HG03460 (cell line): ENCODE data around the gene EHMT2.
"Not testable (repeated sequence)": the region's sequence is repeated elsewhere in the genome, so short reads cannot be mapped to it uniquely, and the experiment has no call there.

Source experiments
- ATAC-seq: cut with Tn5 transposase; IDR thresholded peaks from one replicate; pipeline ENCODE4 v1.9.1; 2021; ENCODE audit not compliant: unreplicated experiment

EHMT2 gene

DNA sequence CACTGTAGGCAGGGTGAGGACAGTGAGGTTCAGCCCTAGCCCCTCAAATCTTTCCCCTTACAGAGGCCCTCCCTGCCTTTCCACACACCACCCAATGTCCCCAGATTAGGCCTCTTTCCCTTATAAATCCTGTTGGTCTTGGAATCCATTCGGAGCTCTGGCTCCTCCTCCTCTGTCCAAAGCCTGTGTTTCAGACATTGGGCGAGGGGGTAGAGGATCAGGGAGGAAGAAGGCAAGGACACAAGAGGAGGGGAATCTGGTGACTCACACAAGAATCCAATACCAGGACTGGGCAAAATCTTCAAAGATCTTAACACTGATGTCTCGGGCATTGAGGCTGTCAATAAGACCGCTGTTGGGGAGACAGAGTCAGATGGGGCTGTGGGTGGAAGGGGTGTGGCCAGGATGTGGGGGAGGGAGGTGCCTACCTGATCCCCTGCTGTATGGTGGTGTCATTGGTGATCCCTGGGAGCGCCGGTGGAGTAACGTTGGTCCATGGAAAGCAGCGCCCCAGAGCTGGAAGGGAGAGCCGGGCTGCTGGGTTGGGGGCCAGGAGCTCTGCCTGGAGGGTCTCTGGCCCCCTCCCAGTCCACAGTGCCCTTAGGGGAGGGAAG, 26.3 kb downstream of the EHMT2 start:
- ATAC-seq, result no peak

DNA sequence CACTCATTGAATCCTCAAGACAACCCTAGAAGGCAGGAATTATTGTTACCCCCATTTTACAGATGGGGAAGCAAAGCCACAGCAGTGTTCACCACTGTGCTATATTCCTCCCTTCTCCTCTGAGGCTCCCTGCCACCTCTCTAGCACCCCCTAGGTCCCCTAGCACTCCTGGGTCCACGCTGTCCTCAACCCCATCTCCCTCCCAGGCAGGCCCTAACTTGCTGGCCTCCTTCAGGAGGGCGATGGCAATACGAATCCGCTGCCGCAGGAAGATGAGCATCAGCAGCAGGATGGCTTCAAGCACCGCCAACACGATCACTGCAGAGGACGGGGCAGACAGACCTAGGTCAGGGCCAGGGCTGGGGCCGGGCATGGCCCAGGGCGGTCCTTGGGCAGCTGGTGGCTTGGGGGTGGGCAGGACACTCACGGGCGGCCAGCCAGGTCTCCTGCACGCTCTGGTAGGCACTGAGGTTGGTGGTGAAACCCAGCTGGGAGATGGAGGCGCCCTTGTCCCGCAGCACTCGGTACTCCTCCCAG, 27.0 kb downstream of the EHMT2 start:
- ATAC-seq, result no peak

GRCh38 chr6:31869343-31869742, 28.2 kb downstream of the EHMT2 start:
- no peak for ATAC-seq

- not testable (repeated sequence) for ATAC-seq
These were observed 28.9 kb downstream of the EHMT2 start for GRCh38 chr6:31868658-31868971.

GRCh38 chr6:31865205-31866118, 32.0 kb downstream of the EHMT2 start:
- no peak for ATAC-seq

DNA sequence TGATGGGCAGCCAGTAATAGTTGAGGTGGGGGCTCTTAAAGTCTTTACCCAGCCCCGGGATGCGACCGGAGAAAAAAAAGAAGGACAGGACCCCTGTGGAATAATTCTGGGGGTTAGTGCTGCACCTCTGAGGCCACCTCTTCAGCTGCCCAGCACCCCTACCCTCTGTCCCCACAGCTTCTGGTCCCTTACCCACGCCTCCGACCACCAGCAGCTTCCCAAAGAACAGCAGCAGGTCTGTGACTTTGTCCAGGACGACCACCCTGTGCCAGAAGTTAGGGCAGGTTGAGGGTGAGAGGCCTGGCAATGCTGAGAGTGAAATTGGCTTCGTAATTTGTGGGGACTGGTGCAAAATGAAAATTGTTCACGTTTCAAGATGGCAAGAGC, 32.7 kb downstream of the EHMT2 start:
- no peak for ATAC-seq

DNA sequence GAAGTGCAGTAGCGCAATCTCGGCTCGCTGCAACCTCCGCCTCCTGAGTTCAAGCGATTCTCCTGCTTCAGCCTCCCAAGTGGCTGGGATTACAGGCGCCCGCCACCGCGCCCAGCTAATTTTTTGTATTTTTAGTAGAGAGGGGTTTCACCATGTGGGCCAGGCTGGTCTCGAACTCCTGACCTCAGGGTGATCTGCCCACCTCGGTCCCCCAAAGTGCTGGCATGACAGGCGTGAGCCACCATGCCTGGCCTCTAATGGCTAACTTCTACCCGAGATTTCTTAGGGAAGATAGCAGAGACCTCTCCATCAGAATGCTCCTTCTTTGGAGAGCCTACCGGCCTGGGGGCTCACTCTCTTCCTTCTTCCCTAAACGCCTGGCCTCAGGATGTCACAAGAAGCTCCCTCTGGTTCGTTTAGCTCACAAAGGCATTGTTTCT, 33.4 kb downstream of the EHMT2 start:
- ATAC-seq, result not testable (repeated sequence)

DNA sequence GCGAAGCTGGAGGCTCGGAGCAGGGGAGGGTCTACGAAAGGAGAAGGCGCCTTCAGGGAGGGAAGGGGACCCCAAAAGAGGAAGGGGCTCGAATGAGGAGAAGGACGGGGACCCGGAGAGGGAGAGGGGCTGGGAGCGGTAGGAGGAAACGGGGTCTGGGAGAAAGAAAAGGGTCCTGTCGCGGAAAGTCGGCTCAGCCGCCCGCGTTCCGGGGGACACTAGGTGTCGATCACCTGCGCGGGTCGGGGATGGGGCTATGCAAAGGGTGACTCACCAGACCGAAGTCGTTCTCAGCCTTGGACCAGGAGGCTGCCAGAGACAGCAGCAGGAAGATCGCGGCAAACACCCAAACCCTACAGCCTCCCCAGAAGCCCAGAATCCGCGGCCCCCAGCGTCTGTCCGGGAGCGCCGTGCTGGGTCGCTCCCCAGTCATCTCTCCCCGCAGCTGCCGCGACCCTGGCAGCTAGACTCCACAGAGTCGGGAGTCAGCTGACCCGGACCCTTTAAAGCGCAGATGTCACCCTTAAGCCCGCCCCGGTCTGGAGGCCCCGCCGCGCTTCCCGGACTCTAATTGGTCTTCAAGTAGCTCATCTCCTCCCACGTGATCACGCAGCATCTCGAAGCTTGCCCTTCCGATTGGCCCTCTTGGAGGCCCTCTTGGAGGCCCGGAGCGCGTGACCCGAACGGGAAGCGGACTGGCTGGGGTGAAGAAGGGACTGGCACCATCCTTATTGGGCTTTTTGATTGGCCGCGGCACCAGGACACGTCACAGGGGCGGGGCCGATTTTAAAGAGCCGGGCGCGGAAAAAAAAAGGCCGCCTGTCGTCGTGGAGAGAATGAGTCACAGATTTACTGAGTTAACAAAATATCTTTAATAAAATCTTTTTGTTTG, 34.9 kb downstream of the EHMT2 start, which contains the start of gene NEU1:
NEU1 (minus strand) TSS at position 478 of the 892 bp plus-strand sequence; CDS start at position 433, 45 bp downstream.
- ATAC-seq, result peak; percentile 88

DNA sequence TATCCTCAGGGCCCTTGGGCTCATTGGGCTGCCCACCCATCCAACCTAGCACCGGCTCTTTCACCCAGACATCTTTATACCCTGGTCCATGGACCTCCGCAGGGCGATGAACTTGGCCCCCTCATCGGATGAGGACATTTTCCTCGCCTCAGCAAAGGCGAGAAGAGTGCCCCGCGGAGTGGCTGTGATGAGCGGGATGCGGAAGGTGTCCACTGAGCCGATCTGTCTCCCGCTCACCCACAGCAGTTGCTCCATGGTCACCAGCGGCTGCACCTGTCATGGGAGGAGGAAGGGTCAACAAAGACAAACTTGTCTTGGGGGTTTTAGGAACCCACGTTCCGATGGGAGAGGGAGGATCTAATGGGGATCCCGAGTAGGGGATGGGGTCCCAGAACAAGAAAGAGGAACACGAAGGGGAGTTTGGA, 35.6 kb downstream of the EHMT2 start:
- ATAC-seq, result no peak

DNA sequence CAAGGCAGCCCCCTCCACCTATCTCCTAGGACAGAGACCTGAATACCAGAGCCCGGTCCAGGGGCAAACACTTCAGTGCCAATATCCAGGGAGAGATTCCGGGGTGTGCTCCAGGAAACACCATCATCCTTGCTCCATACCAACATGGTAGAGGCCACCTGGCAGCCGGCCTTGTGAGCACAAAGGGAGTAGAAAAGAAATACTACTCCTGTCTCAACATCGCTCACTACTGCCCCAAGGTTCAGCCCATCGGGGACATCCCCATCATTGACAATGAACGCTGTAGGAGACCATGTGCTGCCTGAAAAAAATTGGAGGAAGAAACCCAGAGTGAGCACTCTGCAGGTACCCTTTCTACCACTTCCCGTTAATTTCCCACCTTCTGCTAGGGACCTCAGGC, 36.3 kb downstream of the EHMT2 start:
- ATAC-seq, result no peak

GRCh38 chr6:31860349-31860748, 37.1 kb downstream of the EHMT2 start:
- ATAC-seq, result no peak

GRCh38 chr6:31859923-31860322, 37.6 kb downstream of the EHMT2 start:
- ATAC-seq, result no peak

- no peak for ATAC-seq
These were observed 38.8 kb downstream of the EHMT2 start for GRCh38 chr6:31858707-31859106.

GRCh38 chr6:31857774-31858173, 39.7 kb downstream of the EHMT2 start:
- ATAC-seq, result not testable (repeated sequence)

DNA sequence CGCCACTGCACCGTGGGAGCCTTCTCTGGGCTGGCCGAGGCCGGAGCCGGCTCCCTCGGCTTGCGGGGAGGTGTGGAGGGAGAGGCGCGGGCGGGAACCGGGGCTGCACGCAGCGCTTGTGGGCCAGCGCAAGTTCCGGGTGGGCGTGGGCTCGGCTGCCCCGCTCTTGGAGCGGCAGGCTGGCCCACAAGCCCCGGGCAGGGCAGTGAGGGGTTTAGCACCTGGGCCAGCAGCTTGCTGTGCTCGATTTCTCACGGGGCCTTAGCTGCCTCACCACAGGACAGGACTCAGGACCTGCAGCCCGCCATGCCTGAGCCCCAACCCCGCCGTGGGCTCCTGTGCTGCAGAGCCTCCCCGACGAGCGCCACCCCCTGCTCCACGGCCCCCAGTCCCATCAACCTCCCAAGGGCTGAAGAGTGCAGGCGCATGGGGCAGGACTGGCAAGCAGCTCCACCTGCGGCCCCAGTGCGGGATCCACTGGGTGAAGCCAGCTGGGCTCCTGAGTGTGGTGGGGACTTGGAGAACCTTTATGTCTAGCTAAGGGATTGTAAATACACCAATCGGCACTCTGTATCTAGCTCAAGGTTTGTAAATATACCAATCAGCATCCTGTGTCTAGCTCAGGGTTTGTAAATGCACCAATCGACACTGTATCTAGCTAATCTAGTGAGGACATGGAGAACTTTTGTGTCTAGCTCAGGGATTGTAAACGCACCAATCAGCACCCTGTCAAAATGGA, 45.3 kb downstream of the EHMT2 start:
- ATAC-seq, result not testable (repeated sequence)

DNA sequence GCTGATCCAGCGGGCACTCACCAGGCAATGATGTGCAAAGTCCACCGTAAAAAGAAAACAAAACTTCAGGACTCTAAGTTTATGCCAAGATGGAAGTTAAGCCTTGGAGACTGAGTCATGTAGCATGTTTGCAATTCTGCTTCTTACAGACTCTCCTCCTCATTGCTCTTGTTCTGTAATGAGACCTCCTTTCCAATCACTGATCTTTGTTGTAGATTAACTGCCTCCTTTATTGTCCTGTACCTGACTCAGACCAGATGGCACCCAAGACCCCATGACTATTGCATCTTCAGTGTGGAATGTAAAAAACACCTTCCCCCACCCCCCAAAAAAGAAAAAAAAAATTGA, 46.0 kb downstream of the EHMT2 start:
- ATAC-seq, result no peak

- ATAC-seq, result no peak
These were observed 46.6 kb downstream of the EHMT2 start for GRCh38 chr6:31850765-31851484.

- ATAC-seq, result no peak
These were observed 50.1 kb downstream of the EHMT2 start for GRCh38 chr6:31847276-31847978.

DNA sequence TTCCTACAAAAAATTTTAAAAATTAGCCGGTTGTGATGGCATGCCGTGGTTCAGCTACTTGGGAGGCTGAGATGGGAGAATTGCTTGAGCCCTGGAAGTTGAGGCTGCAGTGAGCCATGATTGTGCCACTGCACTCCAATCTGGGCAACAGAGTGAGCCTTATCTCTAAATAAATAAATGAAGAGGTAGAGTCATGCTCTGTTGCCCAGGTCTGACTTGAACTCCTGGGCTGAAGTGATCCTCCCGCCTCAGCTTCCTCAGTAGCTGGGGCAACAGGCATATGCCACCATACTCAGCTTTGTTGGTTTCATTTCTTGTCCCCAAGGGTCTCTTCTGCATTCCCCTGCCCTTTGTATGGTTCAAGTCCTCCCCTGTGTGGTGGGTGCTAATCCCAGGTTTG, 53.0 kb downstream of the EHMT2 start:
- no peak for ATAC-seq
